K562 (cell line): Measurements from ENCODE around the gene RABIF. TPM values are rescaled to one million over a fixed set of nuclear protein-coding genes. Genes with fewer than 3 reads are reported as not detected.

Experiments used
- ASH1L ChIP-seq: fragments of 450-650 bp; IDR thresholded peaks from 2 replicates; pipeline ENCODE4 v1.6.1; 2018; ENCODE audit warnings: borderline replicate concordance, mild to moderate bottlenecking, low read depth; ENCODE audit not compliant: partially characterized antibody
- CBFA2T2 ChIP-seq: fragments of 450-650 bp; conservative IDR thresholded peaks from 2 replicates; pipeline ENCODE4 v1.6.1; 2017; ENCODE audit warnings: mild to moderate bottlenecking
- CCNT2 ChIP-seq: IDR thresholded peaks from 2 replicates; pipeline ENCODE4 v1.6.1; 2011; ENCODE audit warnings: borderline replicate concordance, low read depth, mild to moderate bottlenecking, moderate library complexity, mixed read lengths, low read length; ENCODE audit not compliant: insufficient read length; ENCODE audit errors: extremely low read depth
- GTF3C2 ChIP-seq: IDR thresholded peaks from 3 replicates; pipeline ENCODE4 v1.6.1; 2011; ENCODE audit warnings: borderline replicate concordance, mild to moderate bottlenecking, moderate library complexity; ENCODE audit not compliant: insufficient read length; ENCODE audit errors: extremely low read depth
- SMARCB1 ChIP-seq: IDR thresholded peaks from 2 replicates; pipeline ENCODE4 v1.6.1; 2011; ENCODE audit warnings: improper control_type of control experiment, low read depth; ENCODE audit not compliant: insufficient read length
- TFE3 ChIP-seq: fragments of 450-650 bp; formaldehyde crosslinking; IDR thresholded peaks from 2 replicates; pipeline ENCODE4 v1.4.0; 2020; ENCODE audit warnings: mild to moderate bottlenecking, mixed read lengths
- ZBTB11 ChIP-seq, 3 experiments: fragments of 200-800 bp in 1 of 3; fragments of 250-450 bp in 1 of 3; fragments of 450-650 bp in 1 of 3; sonication (Bioruptor Pico) in 1 of 3; sonication (Bioruptor generic) in 1 of 3; formaldehyde crosslinking in 1 of 3; IDR thresholded peaks; 2 replicates each; pipeline versions ENCODE4 v1.6.1 to v1.8.0; 2016 to 2022; ENCODE audit warnings: mild to moderate bottlenecking in 2 of 3, missing genetic modification characterization in 2 of 3, missing compliant biosample characterization in 1 of 3, moderate library complexity in 1 of 3
- ZNF197 ChIP-seq: fragments of 200-800 bp; sonication (Bioruptor generic); IDR thresholded peaks from 2 replicates; pipeline ENCODE4 v1.6.1; 2016; ENCODE audit warnings: low read depth, missing genetic modification characterization, missing compliant biosample characterization
- ZNF24 ChIP-seq: fragments of 450-650 bp; IDR thresholded peaks from 2 replicates; pipeline ENCODE4 v1.6.1; 2016
- ZNF347 ChIP-seq: fragments of 450-650 bp; formaldehyde crosslinking; IDR thresholded peaks from 2 replicates; pipeline ENCODE4 v1.4.0; 2020; ENCODE audit warnings: low read depth, mild to moderate bottlenecking, moderate library complexity
- ZNF77 ChIP-seq: fragments of 250-450 bp; sonication (Bioruptor Pico); IDR thresholded peaks from 2 replicates; pipeline ENCODE4 v1.5.0; 2020
- polyA plus RNA-seq, 8 experiments: library from polyadenylated mRNA; depleted of rRNA in 4 of 8; stranded (reverse) in 5 of 8; unstranded in 3 of 8; fragments of >200 nt; fragmentation: Nextera tagmentation in 2 of 8; fragmentation: Illumina TruSeq in 1 of 8; extraction: Ambion mirVana in 2 of 8; extraction: Trizol in 1 of 8; gene quantifications; 2 replicates each; pipeline versions ENCODE4 v1.2.1 to v1.2.3, GENCODE V29; 2011 to 2014; ENCODE audit warnings: inconsistent platforms in 1 of 8, missing spikeins in 1 of 8
- total RNA-seq, 7 experiments: library from RNA; depleted of rRNA in 6 of 7; stranded (reverse); fragments of >200 nt in 6 of 7; fragmentation: Illumina TruSeq in 2 of 7; extraction: Trizol in 2 of 7; gene quantifications; 2 replicates each; pipeline versions ENCODE4 v1.2.1 to v1.2.3, GENCODE V29; 2011 to 2021; ENCODE audit warnings: low replicate concordance in 1 of 7

Gene RABIF
- total and polyA plus RNA-seq, 9 of the 15 experiments (the other 6 are each of a cell fraction or from before 2014, with no cell fraction given) = 7.4 to 20.1 (median 11.0) TPM

GRCh38 chr1:202926581-202927491, 37.9 kb upstream of the RABIF start, which contains the start of gene KLHL12 (continued):
- TF ChIP-seq TFE3 (CRISPR knock-in tag) (peak; percentile 100), ZNF197 (CRISPR knock-in tag) (peak; percentile 88; the same call in 1 of the 2 replicates), CBFA2T2 (peak; percentile 100), GTF3C2 (no peak), ASH1L (no peak), ZNF24 (peak; percentile 63), SMARCB1 (no peak), ZBTB11 (CRISPR knock-in tag; IDR thresholded peaks at IDR 0.05) (peak in 2 of 3 experiments; percentile 45 to 46; a peak in 2 of 6 replicates), ZNF347 (no peak), ZNF77 (CRISPR knock-in tag) (no peak), CCNT2 (peak; percentile 90)
